MV-4-11 (cell line): ENCODE results near the gene TSHZ2.

Experiments
- DNase-seq: peaks from one replicate; lab custom pipeline; 2025; lab: John Stamatoyannopoulos, UW

TSHZ2 gene

DNA sequence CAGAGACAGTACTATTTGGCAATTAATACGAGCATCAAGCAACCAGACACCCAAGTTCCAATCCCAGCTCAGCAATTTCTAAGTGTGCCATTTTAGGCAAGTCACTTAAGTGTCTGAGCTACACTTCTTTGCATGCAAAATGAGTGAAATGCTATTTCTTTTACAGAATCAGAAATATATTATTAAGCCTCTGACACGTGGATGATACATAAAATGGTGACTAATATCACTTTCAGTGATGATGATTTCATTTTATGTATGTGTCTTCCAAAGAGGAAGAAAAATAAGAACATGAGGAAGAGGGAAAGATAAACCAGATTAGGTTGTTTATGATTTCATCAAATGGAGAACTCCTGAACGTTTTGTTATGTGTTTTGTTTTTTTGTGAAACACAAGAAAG, 158.6 kb downstream of the TSHZ2 start:
- no peak for DNase-seq

DNA sequence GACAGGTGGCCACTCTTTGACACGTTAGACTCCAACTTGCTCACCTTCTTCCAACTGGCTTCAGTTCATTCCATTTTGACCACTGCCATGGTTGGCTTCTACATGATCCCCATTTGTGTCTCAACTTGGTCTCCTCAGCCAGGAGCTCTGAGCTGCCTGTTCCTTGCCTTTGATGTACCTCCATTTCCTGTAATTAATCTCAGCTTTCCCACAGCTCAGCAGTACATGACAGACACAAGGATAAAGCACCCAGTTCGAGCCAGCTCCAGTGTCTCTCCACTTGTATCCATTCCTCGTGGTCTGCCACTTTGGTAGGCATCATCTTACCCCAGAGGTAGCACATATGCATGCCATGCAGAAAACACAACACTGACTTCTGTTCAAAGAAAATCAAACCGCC, 161.0 kb downstream of the TSHZ2 start:
- no peak for DNase-seq

DNA sequence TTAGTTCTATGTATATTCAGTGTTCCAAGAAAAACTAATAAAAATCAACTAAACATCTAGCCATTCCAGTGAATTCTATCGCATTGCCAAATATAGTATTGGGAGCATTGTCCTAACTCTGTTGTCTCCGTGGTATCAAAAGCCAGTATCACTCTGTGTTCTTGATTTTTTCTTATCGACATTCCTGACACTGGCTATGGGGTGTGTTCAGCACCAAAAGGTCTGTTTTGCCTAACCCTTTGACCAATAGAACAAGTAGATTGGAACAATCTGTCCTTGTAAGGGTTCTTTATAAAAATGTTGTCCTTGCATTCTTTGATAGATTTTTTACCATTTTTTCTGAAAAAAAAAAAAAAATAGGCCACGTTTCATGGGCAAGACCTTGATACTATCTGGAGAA, 161.5 kb downstream of the TSHZ2 start:
- DNase-seq, result no peak

DNA sequence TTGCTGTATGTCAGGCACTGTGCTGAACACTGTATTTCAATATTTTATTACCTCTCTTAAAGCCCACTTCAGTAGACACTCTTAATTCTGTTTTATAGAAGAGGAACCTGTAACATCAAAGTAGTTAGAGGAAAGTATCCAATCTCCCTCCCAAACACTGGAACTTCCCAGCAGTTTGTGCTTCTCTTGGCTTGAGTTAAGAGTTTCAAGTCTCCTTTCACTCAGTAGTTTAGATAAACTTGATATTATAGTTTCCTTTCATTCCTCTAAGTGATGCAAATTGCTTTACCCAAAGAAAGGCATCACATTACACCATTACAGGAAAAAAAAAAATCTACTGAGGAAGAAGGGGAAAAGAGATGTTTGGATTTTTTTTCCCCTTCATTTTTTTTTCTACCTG, 164.3 kb downstream of the TSHZ2 start:
- DNase-seq, result no peak

DNA sequence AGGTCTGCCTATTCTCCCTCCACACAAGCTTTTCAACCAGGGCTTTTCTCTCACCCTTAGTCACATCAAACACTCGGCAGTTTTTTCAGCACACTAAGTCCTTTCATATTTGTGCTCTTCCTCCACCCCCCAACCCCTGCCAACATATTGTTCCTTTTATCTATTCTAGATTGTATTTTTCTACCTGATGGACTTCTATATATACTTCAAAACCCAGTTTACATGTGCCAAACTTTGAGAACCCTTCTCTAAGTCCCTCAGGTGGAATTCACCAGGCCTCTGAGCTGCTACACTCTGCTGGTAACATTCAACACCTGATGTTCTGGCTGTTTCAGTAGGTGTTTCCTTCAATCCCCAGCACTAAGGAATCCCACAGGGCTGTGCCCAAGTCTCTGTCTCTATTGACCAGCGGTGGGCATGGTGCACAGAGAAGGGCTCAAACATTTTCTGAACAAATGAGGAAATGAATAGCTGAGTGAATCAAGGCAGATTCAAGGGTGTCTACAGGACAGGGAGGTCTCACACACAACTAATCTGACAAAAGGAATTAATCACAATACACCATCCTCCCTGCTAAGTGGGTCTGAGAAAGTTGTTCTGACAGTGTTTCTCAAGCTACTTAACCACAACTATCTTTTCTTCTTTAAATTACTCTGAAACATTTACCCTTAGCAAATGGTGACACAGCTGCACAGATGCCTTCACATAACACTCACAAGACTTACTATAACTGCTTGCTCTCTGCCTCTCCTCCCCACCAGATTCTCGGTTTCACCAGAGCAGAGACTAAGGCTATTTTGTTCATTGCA, 166.5 kb downstream of the TSHZ2 start:
- DNase-seq, result no peak

DNA sequence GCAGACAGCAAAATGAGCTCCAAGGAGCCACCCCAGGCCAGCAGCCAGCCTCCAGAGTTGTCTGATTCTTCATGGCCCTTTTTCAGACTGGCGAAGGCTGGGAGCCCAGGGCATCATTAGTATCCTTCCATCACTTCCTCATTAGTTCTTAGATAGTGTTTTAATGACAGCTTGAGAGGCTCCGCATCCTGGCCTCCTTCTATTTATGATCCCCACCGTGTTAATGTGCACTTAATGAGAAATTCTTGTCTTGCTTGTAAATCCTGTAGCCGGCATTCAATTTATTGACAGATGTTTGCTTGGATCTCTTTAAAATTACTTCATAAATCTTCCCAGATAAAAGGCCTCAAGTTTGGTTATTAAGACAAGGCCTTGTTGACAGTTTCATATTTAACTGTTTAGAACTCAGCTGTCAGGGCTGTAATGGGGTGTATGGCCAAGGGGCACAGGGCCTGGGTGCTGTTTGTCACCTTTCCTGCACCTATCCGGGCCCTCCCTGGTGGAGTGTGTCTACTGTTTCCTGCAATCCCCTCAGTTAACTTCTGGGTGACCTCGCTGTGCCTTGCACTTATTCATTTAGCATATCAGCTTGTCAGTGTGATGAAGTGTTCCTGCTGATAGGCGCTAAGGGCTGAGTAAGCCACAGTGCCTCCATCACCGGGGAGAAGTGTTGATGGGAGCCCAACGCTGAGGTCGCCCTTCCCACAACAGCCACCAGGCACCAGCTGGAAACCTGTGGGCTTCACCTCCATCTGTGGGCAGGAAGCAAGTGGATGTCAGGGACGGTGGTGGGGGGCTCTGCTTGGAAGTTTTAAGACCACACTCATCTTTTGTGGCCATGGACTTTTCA, 169.3 kb downstream of the TSHZ2 start:
- DNase-seq, result no peak

DNA sequence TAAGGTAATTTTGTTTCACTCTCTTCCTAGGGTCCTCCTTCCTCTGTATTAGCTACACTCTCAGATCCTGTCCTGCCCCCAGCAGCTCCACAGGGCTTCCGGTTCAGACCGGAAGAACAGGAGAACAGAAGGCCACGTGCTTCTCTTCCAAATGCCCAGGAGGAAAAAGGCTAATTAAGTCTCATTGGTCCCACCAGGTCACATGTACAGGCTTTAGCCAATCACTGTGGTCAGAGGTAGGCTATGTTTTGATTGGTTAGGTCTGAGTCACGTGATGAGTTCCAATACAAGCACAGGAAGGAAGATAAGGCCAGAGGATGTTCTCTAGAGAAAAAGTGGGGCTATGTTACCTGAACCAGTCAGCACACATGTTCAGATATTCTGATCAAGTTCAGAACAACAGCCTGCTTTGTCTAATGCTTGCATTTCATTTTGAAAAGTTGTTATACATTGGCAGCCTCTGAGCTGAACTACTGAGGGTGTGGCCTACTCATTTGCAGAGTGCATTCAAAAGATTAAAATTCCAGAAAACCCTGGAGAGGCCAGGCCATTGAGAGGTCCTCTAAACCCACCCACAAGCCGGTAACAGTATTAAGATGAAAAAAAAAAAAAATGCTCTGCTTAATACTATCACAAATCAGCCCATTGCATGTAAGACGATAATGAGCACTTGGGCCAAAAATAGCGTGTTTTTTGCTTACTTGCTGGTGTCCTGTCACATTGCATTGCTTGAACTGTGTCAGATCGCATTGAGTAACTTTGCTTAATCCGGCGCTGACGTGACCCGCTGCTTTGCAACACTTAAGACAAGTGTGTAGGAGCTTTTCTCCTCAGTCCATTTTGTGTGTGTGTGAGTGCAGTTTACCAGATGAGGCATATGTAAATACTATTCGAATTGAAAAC, 170.3 kb downstream of the TSHZ2 start:
- no peak for DNase-seq

DNA sequence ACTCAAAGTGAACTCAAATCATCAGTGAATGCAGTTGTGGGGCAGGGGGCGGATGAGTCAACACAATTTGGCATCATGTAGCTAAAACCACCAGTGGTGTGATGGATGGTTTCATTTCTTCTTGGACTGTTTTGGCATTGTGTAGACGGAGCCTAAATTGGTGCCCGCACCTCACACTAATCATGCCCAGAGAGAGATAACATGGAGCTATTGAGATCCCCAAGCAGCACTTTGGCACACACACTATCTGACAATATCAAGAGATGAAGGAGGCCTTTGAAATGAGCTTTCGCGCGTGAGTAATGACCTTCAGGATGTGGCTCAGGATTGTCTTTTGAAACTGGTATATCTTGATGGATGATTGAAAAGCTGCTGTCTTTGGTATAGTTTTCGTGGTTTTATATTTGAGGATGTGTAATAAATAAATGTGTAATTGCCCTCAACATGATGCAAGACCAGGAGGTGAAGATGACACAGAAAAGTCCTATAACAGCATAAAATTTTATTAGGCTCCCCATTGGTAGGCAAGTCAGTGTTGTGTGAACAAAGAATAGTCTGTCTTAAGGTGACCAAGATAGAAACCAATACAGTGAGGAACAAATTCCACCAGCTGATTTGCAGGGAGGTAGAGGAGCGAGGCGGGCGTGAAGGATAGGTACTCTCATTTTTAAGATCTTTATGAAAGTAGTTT, 174.2 kb downstream of the TSHZ2 start:
- DNase-seq, result no peak

DNA sequence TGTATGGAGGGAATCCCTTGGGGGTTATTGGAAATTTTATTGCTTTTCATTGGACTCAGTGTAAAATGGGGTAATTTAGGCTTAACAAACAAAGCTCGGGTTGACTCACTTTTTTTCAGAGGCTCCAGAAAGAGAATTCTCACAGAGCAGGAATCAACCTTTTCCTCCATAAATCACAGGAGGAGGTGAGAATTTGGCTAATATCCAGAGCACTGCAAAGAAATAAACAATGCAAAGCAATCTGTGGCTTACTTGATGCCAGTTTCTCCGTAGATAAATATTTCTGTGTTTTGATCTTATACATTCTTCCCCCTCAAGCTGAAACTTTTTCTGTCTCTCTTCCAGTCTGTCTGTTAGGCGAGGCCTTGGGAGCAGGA, 176.6 kb downstream of the TSHZ2 start:
- DNase-seq, result no peak

DNA sequence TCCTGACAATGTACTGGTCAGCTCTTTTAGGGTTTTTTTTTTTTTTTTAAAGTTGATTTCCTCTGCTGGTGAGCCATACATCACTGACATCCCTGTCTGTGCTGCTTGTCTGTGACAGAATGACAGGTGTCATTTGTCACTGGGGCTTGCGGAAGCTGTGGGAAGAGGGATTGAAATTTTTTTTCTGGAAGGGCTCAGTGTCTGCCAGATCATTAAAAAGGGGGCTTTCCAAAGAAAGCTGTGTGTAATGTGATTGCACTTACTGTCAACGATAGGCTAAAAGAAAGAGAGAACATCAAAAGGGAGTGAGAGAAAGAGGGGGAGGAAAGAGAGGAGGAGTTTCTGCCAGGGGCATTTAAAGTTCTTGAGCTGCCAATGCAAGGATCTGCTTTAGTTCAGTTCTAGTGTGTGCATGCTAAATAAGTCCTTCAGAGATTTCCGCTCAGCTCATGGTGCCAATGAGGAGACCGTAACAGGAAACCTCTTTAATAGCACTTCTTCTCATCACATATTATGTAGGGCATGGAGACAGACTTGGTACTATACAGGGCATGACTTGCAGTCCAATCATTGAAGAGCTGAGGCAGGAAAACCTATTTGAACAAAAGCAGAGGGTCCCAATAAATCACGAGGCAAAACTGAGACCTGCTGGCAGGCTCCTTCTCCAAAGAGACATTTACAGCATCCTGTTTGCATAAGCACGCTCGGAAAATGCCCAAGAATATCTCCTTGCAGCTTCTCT, 177.2 kb downstream of the TSHZ2 start:
- DNase-seq, result no peak

DNA sequence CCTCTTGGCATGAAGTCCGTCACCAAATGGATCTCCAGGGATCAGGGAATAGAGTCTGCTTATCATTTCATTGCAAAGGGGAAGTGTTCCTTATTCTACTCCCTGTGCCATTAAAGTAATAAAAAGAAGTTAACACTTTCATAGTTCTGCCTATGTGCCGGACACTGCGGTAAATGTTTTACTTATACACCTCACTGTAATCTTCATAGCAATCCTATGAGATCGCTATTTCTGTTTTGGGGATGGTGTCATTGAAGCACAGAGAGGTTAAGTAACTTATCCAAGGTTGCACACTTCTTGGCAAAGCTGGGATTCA, 177.7 kb downstream of the TSHZ2 start:
- DNase-seq, result no peak

DNA sequence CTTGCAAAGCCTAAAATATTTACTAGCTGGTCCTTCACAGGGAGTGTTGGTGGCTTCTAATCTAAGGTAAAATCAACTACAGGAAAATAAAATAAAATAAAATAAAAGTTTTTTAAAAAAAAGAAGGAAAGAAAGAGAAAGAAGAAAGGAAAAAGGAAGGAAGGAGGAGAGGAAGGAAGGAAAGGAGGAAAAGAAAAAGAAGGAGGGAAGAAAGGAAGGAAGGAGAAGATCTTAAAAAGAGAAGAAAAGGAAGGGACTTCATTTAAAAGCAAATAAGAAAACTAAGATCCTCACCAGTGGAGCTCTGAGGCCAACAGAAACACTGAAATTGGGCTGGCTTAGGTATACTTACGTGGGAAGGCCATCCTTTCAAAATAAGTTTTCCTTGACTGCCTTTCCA, 178.4 kb downstream of the TSHZ2 start:
- no peak for DNase-seq

DNA sequence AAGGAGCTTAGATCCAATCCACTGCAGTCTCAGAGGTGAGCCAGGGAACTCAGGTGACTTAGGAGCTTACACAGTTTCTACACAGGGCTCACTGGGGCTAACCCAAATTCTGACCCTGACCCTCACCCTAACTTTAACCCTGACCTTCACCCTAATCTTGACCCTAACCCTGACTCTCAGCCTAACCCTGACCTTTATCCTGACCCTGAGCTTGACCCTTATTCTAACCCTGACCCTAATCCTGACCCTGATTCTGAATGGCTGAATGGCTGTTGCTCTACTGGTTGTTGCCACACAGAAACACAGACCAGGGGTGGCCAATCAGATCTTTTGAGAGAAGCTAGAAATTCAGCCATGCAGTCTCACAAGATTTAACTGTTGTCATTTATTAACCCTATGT, 180.1 kb downstream of the TSHZ2 start:
- DNase-seq, result no peak

DNA sequence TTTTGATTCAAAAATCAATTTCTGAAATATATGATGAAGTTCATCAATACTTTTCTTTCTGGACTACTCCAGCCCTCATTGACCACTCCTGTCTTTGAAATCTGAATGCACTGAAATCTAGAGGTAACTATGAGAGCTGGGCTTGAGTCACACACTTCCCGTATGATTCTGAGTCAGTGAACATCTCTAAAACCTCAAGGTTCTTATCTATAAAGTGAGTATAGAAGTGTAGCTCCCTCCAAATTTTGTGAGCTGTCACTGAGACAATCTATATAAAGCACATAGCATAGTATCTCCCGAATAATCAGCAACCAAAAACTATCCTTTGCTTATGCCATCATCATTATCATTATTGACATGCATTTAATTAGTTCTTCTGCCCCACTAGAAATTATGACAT, 182.4 kb downstream of the TSHZ2 start:
- no peak for DNase-seq

DNA sequence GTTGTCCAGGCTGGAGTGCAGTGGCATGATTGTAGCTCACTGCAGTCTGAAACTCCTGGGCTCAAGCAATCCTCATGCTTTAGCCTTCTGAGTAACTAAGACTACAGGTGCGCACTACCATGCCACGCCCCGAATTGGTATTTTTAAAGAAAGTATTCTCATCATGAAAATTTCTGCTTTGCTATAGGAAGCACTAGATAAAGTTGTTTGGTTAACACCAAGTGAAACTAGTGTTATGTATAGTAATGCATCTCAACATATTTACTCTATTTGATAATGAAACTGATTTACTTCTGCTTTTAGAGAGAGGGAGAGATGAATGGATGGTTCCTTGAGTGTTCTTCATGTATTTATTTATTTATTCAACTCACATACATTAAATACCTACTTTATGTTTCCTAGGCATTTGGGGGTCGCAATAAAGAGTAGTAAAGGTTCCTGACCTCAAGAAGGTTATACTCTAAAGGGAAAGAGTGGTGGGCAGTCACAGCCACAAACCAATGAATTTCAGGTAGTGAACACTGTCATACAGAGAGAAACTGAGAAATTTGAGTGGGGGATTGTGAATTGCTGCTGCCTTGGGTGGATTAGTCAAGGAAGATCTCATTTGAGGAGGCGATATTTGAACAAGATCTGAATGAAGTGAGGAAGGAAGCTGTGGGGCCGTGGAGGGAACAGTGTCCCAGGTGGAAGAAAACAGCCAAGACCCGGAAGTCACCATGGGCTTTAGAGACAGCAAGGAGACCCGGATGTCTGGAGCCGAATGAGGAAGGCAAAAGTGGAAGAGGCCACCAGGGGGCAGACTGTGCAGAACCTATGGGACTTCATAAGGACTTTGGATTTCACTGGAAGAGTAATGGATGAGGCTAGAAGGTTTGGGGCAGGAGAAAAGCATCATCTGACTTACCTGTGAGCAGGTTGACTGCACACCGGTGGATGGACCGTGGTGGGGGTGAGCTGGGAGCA, 185.6 kb downstream of the TSHZ2 start:
- DNase-seq, result peak; percentile 16

DNA sequence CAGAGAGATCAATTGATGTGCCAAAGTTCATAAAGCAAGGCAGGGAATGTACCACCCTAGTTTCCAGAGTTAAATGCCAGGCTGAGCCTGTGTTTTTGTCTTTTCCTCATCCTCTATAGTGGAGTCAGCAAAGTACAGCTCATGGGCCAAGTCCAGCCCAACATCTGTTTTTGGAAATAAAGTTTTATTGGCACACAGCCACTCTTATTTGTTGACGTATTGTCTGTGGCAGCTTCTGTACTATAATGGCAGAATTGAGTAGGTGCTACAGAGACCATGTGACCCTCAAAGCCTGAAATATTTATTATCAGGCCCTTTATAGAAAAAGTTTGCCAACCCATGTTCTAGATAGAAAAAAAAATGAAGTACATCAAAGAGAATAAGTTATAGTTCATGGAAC, 187.0 kb downstream of the TSHZ2 start:
- no peak for DNase-seq

DNA sequence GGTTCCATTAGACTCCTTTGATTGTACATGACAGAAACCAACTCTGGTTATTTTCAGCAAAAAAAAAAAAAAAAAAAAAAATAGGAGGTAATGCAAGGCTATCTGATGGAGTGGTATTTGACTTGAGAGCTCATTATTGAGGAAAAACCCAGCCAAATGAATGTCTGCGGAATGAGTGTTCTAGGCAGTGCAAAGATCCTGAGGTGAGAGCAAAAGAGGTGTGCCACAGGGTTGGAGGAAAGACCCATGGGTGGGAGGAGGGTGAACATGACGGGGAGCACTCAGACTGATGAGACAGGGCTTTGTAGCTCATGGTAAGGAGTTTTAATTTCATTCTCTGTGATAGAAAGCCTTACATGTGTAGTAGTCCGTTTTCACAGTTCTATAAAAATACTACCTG, 188.9 kb downstream of the TSHZ2 start:
- no peak for DNase-seq

DNA sequence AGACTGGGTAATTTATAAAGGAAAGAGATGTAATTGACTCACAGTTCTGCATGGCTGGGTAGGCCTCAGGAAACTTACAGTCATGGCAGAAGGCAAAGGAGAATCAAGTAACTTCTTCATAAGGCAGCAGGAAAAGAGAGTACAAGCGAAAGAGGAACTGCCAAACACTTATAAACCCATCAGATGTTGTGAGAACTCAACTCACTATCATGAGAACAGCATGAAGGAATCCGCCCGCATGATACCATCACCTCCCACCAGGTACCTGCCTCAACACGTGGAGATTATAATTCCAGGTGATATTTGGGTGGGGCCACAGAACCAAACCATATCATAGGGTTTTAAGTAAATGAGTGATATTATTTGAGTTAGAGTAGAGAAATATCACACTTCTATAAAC, 189.3 kb downstream of the TSHZ2 start:
- DNase-seq, result peak; percentile 65

DNA sequence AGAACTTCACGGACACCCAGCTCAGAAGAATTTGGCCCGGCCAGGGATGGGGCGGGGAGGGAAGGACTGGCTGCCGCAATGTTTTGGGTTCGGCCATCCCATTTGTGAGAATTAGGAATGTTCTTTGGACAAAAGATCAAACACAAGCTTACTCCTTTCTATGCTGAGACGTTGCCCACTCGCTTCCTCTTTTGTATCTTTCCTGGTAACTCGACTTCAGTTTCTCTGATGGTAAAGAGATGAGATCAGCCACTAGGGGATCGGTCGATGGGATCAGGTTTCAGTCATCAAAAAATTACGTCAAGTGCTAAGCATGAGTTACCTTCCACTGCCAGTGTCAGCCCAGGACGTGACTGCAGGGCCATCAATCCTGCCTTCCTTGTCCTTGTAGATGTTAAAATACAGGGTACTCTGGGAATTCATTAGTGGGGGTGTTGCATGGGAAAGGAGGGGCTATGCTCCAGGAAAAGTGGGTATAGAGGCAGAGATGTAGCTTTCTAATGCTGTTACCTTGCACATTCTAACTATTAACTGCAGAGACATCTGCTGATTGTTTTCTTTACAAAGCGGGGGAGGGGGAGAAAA, 190.2 kb downstream of the TSHZ2 start:
- DNase-seq, result peak; percentile 49

DNA sequence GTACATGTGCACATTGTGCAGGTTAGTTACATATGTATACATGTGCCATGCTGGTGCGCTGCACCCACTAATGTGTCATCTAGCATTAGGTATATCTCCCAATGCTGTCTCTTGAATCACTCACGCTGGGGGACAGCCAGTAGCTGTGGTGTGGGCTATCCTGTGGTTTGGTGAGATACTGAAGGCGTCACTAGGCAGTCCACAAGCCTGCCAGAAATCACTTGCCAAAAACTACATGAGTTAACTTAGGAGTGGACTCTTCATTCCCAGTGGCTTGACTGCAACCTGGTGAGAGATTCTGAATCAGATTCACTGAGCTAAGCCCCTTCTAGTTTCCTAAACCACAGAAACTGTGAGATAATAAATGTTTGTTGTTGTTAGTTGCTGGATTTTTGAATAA, 191.3 kb downstream of the TSHZ2 start:
- no peak for DNase-seq
